Measurements from ENCODE around the gene GALK1. TPM values are rescaled to one million over a fixed set of nuclear protein-coding genes. Genes with fewer than 3 reads are reported as not detected.

GALK1 gene
- total RNA-seq, 1 donor from 2014 or later, result 31.6 TPM

DNA sequence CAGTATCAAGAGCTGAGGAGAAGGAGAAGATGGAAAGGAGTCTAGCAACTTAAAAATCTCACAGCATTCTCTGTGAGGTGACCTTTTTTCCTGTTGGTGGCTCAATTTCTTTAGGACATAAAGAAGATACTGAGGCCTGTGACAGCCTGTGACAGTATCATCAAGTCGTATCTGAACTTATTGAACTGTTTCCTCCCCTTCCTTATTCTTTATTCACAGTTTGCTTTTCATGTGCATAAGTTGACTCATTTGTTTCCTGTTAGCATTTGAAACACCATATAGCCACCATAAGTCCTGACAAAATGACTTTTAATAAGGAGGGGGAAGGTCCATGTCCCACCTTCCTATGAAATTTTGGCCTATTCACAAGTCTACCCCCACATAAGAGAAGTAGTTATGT, 28.5 kb upstream of the GALK1 start:
- TF ChIP-seq, protein P1, sequence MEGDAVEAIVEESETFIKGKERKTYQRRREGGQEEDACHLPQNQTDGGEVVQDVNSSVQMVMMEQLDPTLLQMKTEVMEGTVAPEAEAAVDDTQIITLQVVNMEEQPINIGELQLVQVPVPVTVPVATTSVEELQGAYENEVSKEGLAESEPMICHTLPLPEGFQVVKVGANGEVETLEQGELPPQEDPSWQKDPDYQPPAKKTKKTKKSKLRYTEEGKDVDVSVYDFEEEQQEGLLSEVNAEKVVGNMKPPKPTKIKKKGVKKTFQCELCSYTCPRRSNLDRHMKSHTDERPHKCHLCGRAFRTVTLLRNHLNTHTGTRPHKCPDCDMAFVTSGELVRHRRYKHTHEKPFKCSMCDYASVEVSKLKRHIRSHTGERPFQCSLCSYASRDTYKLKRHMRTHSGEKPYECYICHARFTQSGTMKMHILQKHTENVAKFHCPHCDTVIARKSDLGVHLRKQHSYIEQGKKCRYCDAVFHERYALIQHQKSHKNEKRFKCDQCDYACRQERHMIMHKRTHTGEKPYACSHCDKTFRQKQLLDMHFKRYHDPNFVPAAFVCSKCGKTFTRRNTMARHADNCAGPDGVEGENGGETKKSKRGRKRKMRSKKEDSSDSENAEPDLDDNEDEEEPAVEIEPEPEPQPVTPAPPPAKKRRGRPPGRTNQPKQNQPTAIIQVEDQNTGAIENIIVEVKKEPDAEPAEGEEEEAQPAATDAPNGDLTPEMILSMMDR (IDR thresholded peaks at IDR 0.05), result no peak
- no peak overlapping the region for H3K27ac ChIP-seq
- ATAC-seq (no peak), DNase-seq (no peak)
- no peaks in the 10 kb centered on the region for H3K9me3 ChIP-seq
- H3K4me3 ChIP-seq, result no peak overlapping the region
- no peaks in the 10 kb centered on the region for H3K4me1 ChIP-seq
- peaks cover 21% of the 10 kb centered on the region for H3K36me3 ChIP-seq
- intact Hi-C loops (cut with DNase I), result no loop called here
- H3K27me3 ChIP-seq, result no peaks in the 10 kb centered on the region

DNA sequence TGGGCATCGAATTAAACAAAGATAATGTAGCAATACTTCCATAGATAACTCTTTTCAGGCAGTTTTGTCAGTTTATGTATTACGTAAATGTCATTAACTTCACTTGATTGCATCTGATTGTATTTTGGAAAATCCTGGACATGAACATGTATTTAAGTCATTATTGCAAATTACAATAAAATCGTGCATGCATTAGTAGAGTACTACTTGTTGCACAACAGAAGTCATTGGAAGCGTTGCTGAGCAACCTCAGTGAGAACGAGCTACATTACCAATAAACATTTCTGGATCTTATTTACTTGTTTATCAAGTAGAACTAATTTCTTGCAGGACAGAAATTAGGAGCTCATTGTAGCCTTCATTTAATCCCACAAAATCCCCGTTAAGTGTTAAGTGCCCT, 26.3 kb upstream of the GALK1 start:
- no peak for ATAC-seq
- Histone ChIP-seq H3K27ac (no peak overlapping the region), H3K27me3 (no peaks in the 10 kb centered on the region), H3K36me3 (peaks cover 9% of the 10 kb centered on the region), H3K9me3 (no peaks in the 10 kb centered on the region), H3K4me3 (no peak overlapping the region), H3K4me1 (peaks cover 12% of the 10 kb centered on the region)
- intact Hi-C loops (cut with DNase I), result no loop called here
- TF ChIP-seq, protein P1 (IDR thresholded peaks at IDR 0.05), result no peak
- DNase-seq, result no peak

DNA sequence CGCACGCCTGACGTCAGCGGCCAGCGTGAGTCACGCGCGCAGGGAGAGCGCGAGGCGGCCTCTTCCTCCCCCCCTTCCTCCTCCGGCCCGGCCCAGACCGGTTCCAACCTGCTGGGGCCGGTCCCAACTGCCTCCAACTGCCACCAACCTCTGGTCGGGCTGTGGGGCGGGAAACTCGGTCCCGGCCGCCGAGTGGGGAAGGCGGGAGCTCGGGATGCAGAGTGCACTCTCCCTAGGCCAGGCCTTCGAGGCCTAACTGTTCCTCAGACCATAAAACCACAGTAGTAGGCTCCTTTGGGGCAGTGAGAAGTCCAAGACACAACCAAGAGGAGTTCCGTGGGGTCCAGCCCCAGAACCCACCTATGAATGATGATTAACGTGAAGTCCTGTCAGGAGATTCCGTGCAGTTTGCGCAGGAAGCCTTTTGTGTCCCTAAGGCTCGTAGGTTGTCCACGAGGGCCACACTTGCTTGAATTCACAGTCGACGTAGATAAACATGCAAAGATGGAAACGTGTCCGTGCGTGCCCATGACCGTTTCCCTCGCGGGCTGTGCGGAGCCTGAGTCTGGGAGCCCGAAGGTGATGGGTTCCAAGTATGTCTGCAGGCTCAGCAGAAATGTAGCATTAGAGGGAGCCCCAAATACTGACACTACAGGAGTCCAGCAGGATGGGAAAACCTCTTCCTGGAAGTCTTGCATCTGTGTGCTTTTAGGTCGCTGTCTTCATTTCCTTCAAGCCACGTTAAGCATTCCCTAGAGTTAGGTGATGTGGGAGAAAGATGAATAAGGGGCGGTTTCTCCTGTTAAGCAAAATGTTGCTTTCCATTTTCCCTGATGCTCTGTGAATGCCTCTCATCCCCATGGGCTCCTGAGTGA, 20.3 kb upstream of the GALK1 start:
- ATAC-seq (peak; percentile 92), DNase-seq (peak; percentile 97)
- TF ChIP-seq, protein P1 (IDR thresholded peaks at IDR 0.05), result no peak
- Histone ChIP-seq H3K9me3 (no peaks in the 10 kb centered on the region), H3K27me3 (no peaks in the 10 kb centered on the region), H3K4me3 (peak overlapping the region; percentile 59), H3K36me3 (no peaks in the 10 kb centered on the region), H3K27ac (peak overlapping the region; percentile 96), H3K4me1 (peaks cover 29% of the 10 kb centered on the region)
- intact Hi-C loops (cut with DNase I), result no loop called here

DNA sequence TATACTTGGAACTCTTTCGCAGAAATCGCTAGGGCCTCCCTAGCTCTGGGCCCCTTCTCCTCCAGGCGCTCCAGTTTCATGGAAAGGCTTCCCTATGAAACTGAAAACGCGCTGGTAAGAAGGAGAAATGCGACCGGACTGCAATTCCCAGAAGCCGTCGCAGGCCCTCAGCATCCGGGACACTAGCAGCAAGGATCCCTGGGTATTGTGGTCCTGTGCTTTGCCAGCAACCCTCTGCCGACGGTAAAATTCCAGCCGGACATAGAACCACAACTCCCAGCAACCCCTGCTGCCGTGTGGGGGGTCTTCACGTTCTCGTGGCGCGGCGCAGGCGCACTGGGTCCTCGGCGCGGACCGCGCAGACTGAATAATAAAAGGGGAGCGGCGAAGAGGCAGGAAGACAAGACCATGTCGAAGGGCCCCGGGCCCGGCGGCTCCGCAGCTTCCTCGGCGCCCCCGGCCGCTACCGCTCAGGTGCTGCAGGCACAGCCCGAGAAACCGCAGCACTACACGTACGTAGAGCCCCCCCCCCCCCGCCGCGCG, 19.6 kb upstream of the GALK1 start, which contains the start of gene UNK:
Gene UNK (plus strand): TSS at position 334 of the 543 bp plus-strand sequence. CDS start 75 bp downstream, at position 409.
- DNase-seq, result peak; percentile 97
- peak within 1 kb of the TSS; percentile 96 for H3K27ac ChIP-seq
- H3K9me3 ChIP-seq, result no peaks in the 10 kb centered on the region
- TF ChIP-seq, protein P1 (IDR thresholded peaks at IDR 0.05), result no peak
- intact Hi-C loops (cut with DNase I), result no loop called here
- H3K4me3 ChIP-seq, result peak within 1 kb of the TSS; percentile 59
- peak; percentile 92 for ATAC-seq
- H3K27me3 ChIP-seq, result no peaks in the 10 kb centered on the region
- H3K4me1 ChIP-seq, result peaks cover 29% of the 10 kb centered on the region
- no peaks in the 10 kb centered on the region for H3K36me3 ChIP-seq

DNA sequence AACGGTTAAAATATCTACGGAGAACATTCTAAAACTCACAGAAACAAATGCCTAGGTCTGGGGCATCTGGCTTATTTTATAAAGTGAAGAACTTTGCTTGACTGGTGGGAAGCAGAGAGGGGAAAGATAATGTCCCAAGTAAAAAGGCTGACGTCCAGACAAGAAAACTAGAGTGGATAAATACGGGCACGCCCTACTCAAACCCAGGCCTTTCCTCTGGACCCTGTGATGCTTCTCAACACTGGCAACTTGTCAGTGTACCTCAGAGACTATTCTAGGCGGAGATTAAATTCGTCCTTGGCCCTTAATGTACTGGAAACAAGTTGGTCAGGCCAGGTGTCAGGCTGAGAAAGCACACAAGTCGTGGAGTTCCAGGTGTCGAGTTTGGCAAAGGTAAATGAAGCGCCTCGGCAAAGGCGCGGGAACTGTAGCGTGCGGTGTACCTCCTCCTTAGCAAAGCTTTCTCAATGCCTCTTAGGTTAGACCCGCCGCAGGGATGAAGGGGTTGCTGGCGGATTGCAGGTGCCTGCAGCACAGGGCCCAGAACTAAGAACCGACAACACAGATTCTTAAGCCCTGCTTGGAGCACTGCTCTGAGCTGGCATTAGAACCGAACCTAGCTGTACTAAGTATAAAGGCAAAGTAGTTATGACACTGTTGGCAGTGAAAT, 18.9 kb upstream of the GALK1 start:
- intact Hi-C loops (cut with DNase I), result no loop called here
- no peak for ATAC-seq

More for the DNA sequence above, 18.9 kb upstream of the GALK1 start:
- peaks cover 29% of the 10 kb centered on the region for H3K4me1 ChIP-seq
- no peaks in the 10 kb centered on the region for H3K27me3 ChIP-seq
- TF ChIP-seq, protein P1 (IDR thresholded peaks at IDR 0.05), result no peak
- H3K4me3 ChIP-seq, result peak overlapping the region; percentile 59
- peak overlapping the region; percentile 96 for H3K27ac ChIP-seq
- no peaks in the 10 kb centered on the region for H3K36me3 ChIP-seq
- peak; percentile 77 for DNase-seq
- no peaks in the 10 kb centered on the region for H3K9me3 ChIP-seq
